Hindlimb muscle (tissue), 1 donor: ENCODE data around the gene SIX4. TPM values are rescaled to one million over a fixed set of nuclear protein-coding genes. Genes with fewer than 3 reads are reported as not detected.
"Not testable (repeated sequence)": the region's sequence is repeated elsewhere in the genome, so short reads cannot be mapped to it uniquely, and the experiment has no call there.

Source experiments
- DNase-seq: peaks from one replicate; pipeline ENCODE4 v3.0.0-alpha.2; 2013
- polyA plus RNA-seq: library from polyadenylated mRNA; unstranded; fragments of 120-200 nt; gene quantifications from one replicate; pipeline ENCODE4 v1.2.1, GENCODE V29; 2013; ENCODE audit not compliant: insufficient read length

Gene SIX4
- 26.3 TPM for polyA plus RNA-seq

DNA sequence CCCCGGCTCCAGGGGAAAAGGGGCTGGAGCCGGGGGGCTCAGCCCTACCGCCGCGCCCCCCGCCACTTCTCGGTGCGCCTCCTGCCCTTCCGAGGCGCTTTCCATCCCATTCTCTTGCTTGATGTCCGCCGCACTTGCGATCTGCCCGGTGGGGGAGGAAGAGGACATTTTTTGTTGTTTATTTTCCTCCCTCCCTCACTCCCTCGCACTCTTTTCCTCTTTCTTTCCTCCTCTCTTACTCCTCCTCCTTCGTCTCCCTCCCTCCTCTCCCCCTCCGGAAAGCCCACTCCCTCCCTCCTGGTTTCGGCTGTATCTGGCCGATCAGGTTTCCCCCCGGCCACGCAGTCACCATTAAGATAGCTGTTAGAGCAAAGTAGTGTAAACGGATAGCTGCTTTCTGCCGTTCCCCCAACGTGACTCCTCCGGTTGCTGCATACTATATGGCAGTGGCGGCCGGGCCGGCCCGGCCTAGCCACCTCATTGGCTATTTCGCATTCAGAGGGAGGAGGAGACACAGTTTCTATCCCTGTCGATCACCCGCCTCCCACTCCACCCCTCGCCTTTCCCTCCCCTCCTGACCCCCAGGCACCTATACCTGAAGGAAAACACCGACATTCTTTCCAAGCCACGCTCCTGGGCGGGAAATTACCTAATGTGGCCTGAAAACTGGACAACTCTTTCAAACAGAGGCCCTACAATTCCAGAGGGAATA, at the start of gene SIX4:
Gene SIX4 (minus strand): TSS at position 445 of the 712 bp plus-strand sequence. CDS start 277 bp downstream, at position 168.
- DNase-seq = peak; percentile 81

DNA sequence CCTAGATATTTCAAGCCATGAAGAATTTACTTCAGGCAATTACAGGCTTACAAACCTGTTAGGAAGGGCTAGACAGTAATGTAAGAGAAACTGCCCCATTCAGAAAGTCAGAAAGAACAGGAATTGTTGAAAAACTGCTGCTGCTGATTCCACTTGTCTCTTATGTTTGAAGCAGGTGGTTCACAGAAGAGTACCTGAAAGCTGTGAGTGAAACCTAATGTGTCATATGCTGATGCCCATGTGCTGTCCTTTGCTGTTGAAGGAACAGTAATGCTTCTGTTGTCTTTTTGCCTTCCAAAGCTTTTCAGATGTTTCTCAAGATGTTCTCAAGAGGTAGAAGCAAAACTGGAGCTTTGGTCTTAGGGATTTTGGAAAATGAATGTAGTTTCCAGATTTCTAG, 49.4 kb upstream of the SIX4 start:
- no peak for DNase-seq

DNA sequence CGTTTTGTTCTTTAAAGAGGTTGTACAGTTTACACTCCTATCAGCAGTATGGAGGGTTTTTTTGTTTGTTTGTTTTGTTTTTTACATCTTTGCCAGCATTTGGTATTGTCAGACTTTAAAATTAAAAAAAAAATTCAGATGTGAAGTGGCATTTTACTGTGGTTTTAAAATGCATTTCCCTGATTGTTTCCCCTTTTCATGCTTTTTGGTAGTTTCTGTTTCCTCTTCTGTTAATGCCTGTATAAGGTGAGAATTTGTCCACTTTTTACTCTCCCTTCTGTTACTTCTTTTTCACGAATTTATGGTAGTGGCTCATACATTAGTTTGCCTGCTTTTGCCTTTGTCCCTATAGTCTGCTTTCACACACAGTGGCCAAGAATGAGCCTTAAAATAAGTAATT, 47.0 kb upstream of the SIX4 start:
- no peak for DNase-seq

DNA sequence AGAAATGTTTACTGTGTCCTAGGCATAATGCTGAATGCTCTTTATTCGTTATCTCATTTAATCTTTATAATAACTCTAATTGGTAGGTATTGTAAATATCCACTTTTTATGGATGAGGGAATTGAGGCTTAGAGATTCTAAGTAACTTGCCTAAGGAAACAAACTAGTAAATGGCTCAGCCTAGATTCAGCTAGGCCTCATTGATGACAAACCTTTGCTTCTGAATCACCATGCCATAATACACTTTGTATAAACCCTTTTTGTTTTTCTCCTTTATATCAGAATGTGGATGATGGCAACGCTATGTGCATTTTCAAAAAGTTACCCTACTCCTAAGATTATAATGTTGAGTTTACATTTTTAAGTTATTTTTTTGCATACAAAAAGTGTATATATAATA, 44.5 kb upstream of the SIX4 start:
- DNase-seq = no peak

DNA sequence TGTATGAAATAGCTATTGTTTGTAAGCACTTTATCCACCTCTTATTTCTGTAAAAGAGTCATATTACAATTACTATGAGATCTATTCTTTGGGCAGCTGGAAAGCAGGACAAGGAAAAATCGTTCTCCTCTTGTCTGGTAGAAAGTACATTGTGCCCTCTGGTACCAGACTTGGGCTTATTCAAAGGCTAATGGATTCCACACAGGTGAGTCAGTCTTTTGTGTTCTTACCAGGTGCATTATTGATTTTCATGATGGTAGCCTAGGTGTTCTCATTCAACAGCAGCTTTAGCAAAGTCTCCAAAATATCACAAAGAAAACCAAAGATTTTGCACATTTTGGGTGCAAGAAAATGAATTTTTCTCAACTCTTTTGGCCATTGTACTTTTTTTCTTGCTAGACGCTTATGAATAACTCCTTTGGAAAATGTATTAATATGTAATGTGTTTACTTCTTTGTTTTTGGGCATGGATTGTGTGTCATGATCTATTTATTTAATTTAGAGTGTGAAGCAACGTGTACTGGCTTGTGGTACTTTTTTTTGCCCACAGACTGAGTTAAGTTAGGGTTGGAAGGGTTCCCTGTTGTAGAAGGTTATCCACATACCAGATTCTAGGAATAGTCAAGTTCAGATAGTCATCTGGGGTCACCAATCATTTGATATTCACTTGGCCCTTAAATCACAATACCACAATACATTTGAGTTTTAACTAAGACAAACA, 36.7 kb upstream of the SIX4 start:
- DNase-seq = no peak

DNA sequence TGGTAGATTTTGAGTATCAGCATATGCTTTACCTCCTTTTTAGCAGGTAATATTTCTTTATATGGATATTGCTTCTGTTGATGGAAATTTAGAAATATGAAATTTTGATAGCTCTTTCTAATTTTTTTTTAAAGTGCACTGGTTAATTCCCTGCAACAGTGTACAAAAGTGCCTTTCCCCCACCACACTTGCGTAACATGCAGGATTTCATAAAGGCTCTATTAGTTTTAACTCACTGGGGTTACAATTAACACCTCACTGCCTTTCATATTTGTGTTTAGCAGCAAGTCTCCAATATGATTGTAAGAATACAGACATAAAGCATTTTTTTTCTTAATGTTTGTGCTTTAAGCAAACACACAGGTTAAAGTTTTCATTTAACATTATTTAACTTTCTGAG, 36.1 kb upstream of the SIX4 start:
- DNase-seq = no peak

DNA sequence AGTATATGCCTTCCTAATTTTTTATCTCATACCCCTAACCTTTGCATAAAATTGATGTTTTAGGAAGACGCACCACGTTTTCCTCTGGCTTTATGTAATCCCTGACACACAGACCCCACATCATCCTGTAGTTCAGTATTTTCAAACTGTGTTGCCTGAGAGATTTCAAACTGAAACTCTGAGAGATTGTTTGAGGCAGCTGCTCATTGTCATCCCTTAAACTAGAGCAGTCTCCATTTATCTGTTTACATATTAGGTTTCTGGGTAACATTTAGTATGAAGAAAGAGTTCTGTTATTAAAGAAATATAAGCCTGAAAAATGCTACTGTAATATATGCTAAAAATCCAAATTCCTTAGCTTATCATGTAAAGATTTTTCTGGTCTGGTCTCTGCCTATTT, 34.7 kb upstream of the SIX4 start:
- DNase-seq = no peak

DNA sequence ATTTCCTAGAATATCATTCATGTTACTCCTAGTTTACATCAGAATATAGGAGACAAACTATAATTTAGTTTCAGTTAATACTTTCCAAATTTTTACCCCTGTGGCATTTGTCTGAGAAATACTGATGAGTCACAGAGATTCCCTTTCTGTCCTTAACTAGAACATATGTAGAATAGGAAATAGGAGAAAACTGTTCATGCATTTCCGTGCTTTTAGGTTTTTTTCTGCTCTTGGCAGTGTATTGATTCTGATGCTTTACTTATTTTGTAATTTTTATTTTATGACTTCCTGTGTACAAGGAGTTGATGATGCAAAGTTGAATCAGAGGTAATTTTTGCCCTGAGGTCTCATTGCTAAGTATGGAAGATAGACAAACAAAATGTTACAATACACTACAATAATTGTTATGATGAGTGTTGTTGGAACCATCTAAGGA, 33.4 kb upstream of the SIX4 start:
- no peak for DNase-seq

DNA sequence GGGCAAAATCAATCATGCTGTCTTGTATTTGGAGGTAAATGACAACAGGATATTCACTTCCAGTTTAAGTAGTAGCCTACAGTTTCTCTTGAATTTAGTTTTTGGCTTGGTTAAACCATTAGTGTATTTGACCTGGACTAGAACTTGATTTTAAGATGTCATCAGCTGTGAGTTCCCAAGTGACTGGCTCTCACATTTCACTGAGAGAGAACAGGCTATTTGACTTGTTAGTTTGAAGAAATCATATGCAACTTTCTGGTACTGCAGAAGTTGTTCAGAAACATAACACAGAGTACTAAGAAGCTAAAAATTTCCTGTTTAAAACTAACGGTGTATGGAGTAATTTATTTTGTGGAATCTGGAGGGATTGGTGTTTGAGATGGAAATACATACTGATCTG, 32.7 kb upstream of the SIX4 start:
- DNase-seq = no peak

DNA sequence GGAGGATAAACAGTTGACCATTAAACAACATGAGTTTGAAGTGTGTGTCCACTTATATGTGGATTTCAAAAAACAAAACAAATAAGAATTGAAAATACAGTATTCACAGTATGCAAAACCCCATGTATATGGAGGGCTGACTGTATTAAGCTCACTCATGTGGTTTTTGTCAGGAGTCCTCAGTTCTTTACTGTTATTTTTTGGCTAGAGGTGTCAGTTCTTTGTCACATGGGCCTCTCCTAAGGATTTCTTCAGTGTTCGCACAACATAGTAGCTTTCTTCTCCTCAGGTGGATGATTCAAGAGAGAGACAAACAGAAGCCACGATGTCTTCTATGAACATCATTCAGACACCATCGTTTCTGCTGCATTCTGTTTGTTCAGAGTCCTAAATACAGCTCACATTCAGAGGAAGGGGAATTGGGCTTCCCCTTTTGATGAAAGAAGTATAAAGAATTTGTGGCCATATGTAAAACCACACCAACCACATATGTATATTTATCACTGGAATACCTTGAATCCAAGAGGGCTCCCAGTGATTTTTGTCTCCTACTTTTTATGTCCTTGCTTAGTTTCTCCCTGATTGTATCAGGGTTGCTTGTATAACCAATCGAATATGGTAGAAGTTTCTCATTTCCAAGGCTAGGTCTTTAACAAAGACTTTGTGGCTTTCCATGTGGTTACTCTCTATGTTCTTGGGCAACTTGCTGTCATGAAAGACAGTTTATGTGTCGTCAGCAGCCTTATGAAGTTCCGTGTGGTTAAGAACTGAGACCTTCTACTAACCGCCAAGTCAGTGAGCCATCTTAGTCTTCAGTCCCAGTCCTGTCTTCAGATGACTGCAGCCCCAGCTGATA, 29.3 kb upstream of the SIX4 start:
- no peak for DNase-seq

DNA sequence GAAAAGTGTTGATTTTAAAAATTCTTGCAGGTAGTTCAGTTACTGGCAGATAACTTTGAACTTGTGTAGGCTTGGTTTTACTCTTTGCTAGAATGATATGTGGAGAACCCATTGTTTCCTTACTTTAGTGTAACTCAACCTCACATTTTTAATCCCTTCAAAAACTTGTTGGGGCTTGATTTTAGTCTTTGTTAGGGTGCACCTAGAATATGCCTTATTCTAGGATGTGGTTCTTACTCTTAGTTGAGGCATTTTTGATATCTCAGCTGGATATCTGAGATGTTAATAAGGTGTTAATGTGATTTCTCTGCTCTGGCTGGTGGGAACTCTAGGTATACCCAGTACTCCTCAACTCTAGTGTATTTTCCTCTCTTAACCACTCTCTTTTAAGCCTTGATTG, 20.4 kb upstream of the SIX4 start:
- no peak for DNase-seq

DNA sequence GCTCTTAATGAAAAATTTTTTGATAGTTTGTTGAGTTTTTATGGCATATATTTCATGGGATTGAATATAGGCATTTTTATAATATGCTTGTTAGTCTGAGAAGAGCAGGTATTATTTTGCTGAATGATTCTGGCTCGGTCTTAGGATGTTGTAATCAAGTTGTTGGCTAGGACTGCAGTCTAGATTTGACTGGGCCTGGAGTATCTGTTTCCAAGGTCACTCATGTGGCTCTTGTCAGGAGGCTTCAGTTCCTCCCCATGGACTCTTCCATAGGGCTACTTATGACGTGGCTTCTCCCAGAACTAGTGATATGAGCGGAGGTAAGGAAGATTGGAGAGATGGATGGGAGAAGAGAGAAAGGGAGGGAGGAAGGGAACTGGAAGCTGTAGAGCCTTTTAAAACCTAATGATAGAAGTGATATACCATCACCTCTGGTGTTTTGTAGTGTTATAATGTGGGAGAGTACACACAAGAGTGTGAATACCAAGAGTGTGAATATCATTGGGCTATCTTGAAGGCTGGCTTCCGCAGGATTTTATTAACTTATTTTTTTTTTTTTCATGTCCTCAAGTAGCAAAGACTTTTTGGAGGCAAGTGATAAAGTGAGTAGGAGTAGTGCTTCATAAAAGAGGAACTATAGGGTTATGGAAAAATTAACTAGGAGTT, 14.8 kb upstream of the SIX4 start:
- no peak for DNase-seq

DNA sequence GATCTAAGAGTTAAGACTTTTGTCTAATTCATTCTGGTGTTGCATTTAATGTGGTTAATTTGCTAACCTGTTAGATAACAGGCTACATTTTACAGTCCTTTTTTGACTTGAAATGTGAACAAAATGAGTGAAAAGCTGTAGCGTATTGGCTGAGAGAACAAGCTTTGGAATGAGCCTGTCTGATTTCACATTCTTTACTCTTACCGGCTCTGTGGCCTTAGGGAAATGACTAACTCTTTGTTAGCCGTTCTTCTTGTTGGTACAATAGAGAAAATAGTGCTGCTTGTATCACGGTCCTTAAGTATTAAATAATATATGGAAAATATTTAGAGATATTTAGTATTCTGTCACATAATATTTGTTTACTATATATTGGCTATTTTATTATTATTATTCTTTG, 12.3 kb upstream of the SIX4 start:
- DNase-seq = no peak

DNA sequence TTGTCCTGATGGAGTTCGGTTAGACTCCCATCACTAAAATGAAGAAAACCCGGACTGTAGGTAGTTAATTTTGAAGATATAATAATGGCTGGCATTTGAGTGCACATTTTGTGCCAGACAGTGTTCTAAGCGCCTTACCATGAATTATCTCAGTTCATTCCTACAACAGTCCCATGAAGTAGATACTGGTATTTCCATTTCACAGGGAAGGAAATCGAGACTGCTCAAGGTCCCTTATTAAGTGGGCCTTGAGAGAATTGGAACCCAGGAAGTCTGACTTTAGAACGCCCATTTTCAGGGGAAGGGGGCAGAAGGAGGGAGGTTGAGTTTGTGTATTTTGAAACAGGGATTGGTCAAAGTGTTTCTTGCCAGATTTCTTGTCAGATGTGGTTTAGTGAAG, 11.3 kb upstream of the SIX4 start:
- no peak for DNase-seq

DNA sequence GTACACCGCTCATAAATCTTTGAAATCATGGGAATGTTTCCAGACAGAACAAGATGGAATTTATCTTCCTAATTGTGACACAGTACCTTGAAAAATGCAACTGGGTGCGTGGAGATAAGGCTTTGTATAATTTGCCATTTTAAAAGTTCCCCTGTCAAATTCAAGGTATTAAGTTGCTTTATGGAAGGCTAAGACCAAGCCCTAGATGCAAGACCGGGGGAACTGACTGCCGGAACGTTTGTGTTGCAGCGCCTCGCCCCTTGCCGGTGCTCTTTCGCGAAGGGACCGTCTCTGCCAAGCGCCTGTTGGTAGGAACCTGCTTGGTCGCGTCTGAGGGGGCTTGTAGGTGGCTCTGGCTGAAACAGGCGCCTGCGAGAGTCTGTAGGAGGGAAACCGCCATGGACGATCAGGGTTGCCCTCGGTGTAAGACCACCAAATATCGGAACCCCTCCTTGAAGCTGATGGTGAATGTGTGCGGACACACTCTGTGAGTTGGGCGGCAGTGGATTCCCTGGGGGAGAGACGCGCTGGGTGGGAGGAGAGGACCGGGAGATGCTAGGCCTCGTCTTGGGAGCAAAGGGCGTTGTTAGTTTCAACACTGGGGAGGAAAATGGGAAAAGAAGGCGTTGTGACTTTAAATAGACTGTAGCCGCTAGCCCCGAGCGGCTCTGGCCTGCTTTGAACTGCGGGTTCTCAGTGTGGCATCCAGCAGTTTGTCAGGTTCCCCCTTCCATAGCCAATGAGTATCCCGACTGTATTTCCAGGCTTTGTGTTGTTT, 10.5 kb upstream of the SIX4 start, which contains the start of gene MNAT1:
Gene MNAT1 (plus strand): TSS at position 297 of the 778 bp plus-strand sequence. CDS start 102 bp downstream, at position 399.
- peak; percentile 87 for DNase-seq

DNA sequence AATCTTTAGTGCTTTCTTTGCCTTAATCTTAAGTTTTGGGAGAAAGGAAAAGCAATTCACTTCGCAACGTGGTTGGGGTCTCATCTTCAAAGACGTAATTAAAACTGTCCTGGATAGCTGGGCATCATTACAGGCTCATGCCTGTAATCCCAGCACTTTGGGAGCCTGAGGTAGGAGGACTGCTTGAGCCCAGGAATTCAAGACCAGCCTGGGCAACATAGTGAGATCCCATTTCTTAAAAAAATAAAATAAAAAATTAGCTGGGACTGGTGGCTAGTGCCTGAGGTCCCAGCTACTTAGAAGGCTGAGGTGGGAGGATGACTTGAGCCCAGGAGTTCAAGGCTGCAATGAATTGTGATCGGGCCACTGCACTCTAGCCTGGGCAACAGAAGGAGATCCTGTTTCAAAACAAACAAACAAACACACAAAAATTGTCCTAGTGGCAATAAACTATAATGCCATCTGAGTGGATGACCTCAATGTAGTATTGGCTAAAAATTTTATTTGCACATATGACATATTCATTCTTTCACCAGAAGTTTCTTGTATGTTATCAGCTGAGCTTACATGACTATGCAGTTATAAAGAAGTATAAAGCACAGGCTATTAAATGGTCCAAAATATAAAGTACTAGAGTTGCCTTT, 8.8 kb upstream of the SIX4 start:
- DNase-seq = no peak

DNA sequence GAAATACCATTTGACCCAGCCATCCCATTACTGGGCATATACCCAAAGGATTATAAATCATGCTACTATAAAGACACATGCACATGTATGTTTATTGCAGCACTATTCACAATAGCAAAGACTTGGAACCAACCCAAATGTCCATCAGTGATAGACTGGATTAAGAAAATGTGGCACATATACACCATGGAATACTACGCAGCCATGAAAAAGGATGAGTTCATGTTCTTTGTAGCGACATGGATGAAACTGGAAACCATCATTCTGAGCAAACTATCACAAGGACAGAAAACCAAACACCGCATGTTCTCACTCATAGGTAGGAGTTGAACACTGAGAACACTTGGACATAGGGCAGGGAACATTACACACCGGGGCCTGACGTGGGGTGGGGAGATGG, 7.1 kb upstream of the SIX4 start:
- not testable (repeated sequence) for DNase-seq

DNA sequence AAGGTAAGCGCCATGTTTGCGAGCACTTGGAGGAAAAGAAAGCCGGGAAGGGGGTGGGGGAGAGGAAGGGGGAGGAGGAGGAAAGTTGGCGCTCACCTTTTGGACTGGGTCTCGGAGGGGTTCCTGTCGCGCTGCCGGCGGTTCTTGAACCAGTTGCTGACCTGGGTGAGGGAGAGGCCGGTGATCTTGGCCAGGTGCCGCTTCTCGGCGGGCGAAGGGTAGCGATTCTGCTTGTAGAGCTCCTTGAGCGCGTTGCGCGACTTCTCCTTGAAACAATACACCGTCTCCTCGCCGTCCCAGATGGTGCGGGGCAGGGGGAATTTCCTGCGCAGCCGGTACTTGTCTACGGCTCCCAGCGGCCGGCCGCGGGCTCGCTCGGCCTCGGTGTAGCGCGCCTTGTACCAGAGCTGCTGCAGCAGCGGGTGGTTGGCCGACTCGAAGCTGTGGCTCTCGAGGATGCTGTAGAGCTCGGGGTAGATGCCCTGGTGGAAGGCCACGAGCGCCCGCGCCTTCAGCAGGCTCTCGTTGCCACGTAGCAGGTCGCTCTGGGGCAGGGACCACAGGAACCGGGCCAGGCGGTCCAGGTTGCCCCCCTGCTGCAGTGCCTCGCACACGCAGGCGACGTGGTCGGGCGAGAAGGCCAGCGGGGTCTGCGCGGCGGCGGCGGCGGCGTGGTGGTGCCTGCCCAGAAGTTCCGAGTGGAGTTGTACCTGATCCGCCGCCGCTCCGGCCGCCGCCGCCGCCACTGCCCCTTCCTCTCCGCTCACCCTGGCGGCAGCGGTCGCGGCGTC, 840 bp downstream of the SIX4 start:
- peak; percentile 56 for DNase-seq

DNA sequence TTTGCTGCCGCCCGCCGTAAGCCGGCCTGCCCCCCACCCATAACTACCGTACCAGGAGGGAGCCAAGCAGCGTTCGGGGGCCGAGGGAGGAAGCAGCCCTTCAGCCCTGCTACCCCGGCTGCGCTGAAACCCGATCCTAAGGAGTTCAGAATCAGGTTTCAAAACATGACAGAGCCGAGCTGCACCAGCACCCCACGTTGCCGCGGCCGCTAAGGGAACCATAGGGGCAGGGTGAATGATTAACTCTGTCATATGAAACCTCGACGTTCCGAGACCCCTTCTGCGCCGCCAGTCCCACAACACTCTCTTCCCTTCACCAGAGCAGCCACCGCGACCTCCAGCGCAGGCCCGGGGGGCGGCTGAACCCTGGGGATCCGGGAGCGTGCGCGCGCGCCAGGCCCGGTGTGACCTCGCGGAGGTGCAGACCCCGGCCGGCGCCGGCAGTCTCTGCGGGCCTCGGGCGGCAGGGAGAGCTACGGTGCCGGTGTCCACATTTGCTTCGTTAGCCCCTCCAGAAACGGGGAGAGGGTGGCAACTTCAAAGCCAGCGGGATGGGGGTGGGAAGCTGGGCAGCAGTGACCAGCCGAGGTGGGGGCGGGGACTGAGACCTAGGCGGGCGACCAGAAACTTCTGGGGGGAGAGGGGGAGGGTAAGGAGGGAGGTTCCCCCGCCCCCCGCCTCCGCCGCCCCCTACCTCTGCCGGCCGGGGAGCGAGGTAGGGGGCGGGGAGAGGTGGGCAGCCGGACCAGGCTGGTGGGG, 1.6 kb downstream of the SIX4 start:
- DNase-seq = peak; percentile 51

DNA sequence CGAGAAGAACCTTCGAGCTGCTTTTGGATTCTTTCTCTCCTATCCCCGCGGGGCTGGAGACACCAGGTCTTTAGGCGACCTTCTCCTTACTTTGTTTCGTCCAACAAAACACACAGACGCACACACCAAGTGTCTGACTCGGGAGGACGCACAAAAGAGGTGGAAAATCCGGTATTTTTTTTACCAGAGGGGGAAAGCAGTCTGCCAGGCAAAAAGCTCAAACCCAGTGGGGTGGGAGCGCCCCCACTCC, 2.1 kb downstream of the SIX4 start:
- no peak for DNase-seq
